Fibroblast of skin of abdomen (primary cell): ENCODE results near the gene NAALADL1. TPM values are rescaled to one million over a fixed set of nuclear protein-coding genes. Genes with fewer than 3 reads are reported as not detected.

Experiments
- DNase-seq: peaks from one replicate; pipeline ENCODE4 v3.0.0-alpha.2; 2013
- polyA plus RNA-seq, 2 experiments: library from polyadenylated mRNA; unstranded; fragments of 120-200 nt; gene quantifications; one replicate each; pipeline ENCODE4 v1.2.1, GENCODE V29; 2013; ENCODE audit not compliant: insufficient read length in 2 of 2

NAALADL1 gene
- 18.7 TPM for polyA plus RNA-seq (2013, experiment 1 of 2; ENCODE audit: insufficient read length)
- 19.6 TPM for polyA plus RNA-seq (2013, experiment 2 of 2; ENCODE audit: insufficient read length)

- DNase-seq, result no peak
Measured at GRCh38 chr11:65058419-65059054, at the start of gene NAALADL1. Gene NAALADL1, minus strand, starts transcription at chr11:65058553. Its CDS starts 32 bp downstream, at chr11:65058521.

- DNase-seq, result no peak
Measured at GRCh38 chr11:65107751-65108468, 49.6 kb upstream of the NAALADL1 start.

- no peak for DNase-seq
Measured at GRCh38 chr11:65107078-65107477, 48.7 kb upstream of the NAALADL1 start.

GRCh38 chr11:65104628-65105027, 46.3 kb upstream of the NAALADL1 start:
- no peak for DNase-seq

GRCh38 chr11:65103476-65103875, 45.1 kb upstream of the NAALADL1 start:
- no peak for DNase-seq

- DNase-seq, result no peak
Measured at GRCh38 chr11:65102142-65103095, 44.1 kb upstream of the NAALADL1 start.

GRCh38 chr11:65100674-65101350, 42.5 kb upstream of the NAALADL1 start:
- no peak for DNase-seq

GRCh38 chr11:65096926-65097325, 38.6 kb upstream of the NAALADL1 start:
- DNase-seq, result no peak

GRCh38 chr11:65095974-65096806, 37.8 kb upstream of the NAALADL1 start, which contains the start of gene VPS51:
Gene VPS51, plus strand, starts transcription at chr11:65096214. Its CDS starts 37 bp downstream, at chr11:65096251.
- peak; percentile 89 for DNase-seq

- DNase-seq, result no peak
Measured at GRCh38 chr11:65095427-65095826, 37.1 kb upstream of the NAALADL1 start.

- no peak for DNase-seq
Measured at GRCh38 chr11:65090628-65091027, 32.3 kb upstream of the NAALADL1 start.

- DNase-seq, result no peak
Measured at GRCh38 chr11:65089621-65090020, 31.3 kb upstream of the NAALADL1 start.

GRCh38 chr11:65087827-65088226, 29.5 kb upstream of the NAALADL1 start:
- no peak for DNase-seq

GRCh38 chr11:65087216-65087615, 28.9 kb upstream of the NAALADL1 start:
- DNase-seq, result no peak

GRCh38 chr11:65086809-65087208, 28.5 kb upstream of the NAALADL1 start:
- DNase-seq, result no peak

- no peak for DNase-seq
Measured at GRCh38 chr11:65085446-65085845, 27.1 kb upstream of the NAALADL1 start.

- DNase-seq, result no peak
Measured at GRCh38 chr11:65084598-65085375, 26.4 kb upstream of the NAALADL1 start.

GRCh38 chr11:65083834-65084597, 25.7 kb upstream of the NAALADL1 start, which contains the start of the genes CDCA5 and ZFPL1:
Gene CDCA5, minus strand, starts transcription at chr11:65084040. Its CDS starts 62 bp downstream, at chr11:65083978.
Gene ZFPL1, plus strand, starts transcription at chr11:65084222. Its CDS starts 477 bp downstream, at chr11:65084699.
- DNase-seq, result peak; percentile 96

GRCh38 chr11:65083134-65083833, 24.9 kb upstream of the NAALADL1 start:
- DNase-seq, result no peak
